Measurements from ENCODE around the gene CELSR1.

The CELSR1 gene

DNA sequence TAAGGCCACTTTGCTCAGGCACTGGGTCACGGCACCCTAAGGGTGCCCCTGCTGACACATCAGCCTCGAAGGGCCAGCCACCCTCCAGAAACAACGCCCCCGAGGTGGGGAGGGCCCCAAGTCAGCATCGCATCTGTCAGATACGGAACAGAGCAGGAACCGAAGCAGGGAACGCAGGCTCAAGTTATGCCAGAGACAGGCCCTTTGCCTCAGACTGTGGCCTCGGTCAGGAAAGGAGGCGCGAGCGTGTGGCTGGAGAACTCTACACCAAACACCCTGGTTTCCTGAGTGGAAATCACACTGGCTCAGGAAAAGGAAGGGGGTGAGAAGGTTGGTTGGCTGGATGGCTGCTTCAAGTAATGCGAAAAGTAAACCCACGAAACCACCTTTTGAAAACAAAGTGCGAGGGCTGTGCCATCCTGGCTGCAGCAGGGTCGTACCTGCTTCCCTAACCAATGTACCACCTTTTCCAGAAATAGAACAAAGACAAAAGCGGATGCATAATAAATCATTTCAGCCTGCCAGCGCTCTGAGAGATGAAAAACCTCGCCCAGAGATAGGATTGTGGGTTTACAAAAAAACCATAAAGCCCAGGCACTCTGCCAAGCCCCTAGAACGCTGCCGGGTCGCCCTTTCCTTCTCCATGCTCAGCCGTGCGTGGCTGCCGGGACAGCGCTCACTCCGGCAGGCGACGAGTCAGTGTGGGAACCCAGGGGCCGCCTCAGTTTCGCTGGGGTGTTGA lies 163.3 kb downstream of the CELSR1 start:
- H3K4me2 ChIP-seq (ENCODE audit: low read depth, low read length), result no peak overlapping the region
- no peaks in the 10 kb centered on the region for H3F3A ChIP-seq (ENCODE audit: insufficient read depth, low read length)
- no peaks in the 10 kb centered on the region for H3K79me2 ChIP-seq (ENCODE audit: low read length)
- no peak overlapping the region for H3K4me3 ChIP-seq (ENCODE audit: low read length)
- no peaks in the 10 kb centered on the region for H4K20me1 ChIP-seq (ENCODE audit: insufficient read depth, low read length)
- TF ChIP-seq EZH2phosphoT487 (IDR thresholded peaks at IDR 0.05; ENCODE audit: low read length), result no peak
- no peak for TF ChIP-seq EZH2 (optimal IDR thresholded peaks at IDR 0.05; ENCODE audit: low read depth, low read length)
- DNase-seq, result no peak
- H3K9ac ChIP-seq (ENCODE audit: low read length), result no peak overlapping the region
- no peaks in the 10 kb centered on the region for H3K9me3 ChIP-seq (replicated peaks; ENCODE audit: insufficient read depth, low read length)
- no peaks in the 10 kb centered on the region for H3K9me2 ChIP-seq (replicated peaks; ENCODE audit: insufficient read depth, low read length)
- no peaks in the 10 kb centered on the region for H3K36me3 ChIP-seq (replicated peaks; ENCODE audit: insufficient read depth, low read length)
- H3K27ac ChIP-seq (ENCODE audit: low read length), result no peak overlapping the region
- no peak overlapping the region for H2AFZ ChIP-seq (ENCODE audit: low read length)
- H3K27me3 ChIP-seq (replicated peaks; ENCODE audit: insufficient read depth, low read length), result peaks cover 31% of the 10 kb centered on the region
- H3K4me1 ChIP-seq (ENCODE audit: low read length), result peaks cover 7% of the 10 kb centered on the region; the same call in 1 of the 2 replicates

DNA sequence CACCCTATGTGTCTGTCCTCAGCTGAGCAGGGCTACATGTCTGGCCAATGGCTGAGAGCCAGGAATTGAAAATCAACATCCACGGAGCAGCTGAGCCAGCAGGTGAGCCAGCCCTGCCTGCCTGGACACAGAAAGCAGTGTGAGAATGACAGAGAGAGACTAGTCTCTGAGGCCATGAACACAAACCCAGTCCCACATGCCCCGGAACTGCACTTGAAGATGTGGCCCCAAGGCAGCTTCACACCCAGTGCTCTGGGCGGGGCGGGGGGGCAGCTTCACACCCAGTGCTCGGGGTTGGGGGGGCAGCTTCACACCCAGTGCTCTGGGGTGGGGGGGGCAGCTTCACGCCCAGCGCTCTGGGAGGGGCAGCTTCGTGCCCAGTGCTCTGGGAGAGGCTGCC lies 164.3 kb downstream of the CELSR1 start:
- no peaks in the 10 kb centered on the region for H3K9me3 ChIP-seq (replicated peaks; ENCODE audit: insufficient read depth, low read length)
- H3K4me2 ChIP-seq (ENCODE audit: low read depth, low read length), result no peak overlapping the region
- H3K27ac ChIP-seq (ENCODE audit: low read length), result no peak overlapping the region
- no peak for DNase-seq
- no peaks in the 10 kb centered on the region for H3F3A ChIP-seq (ENCODE audit: insufficient read depth, low read length)
- peaks cover 7% of the 10 kb centered on the region; the same call in 1 of the 2 replicates for H3K4me1 ChIP-seq (ENCODE audit: low read length)
- no peak for TF ChIP-seq CTCF (IDR thresholded peaks at IDR 0.05; ENCODE audit: low read length)
- TF ChIP-seq EZH2 (optimal IDR thresholded peaks at IDR 0.05; ENCODE audit: low read depth, low read length), result no peak
- no peak for TF ChIP-seq EZH2phosphoT487 (IDR thresholded peaks at IDR 0.05; ENCODE audit: low read length)
- no peak overlapping the region for H3K4me3 ChIP-seq (ENCODE audit: low read length)
- no peaks in the 10 kb centered on the region for H4K20me1 ChIP-seq (ENCODE audit: insufficient read depth, low read length)
- no peak overlapping the region for H3K9ac ChIP-seq (ENCODE audit: low read length)
- peaks cover 22% of the 10 kb centered on the region for H3K27me3 ChIP-seq (replicated peaks; ENCODE audit: insufficient read depth, low read length)
- no peaks in the 10 kb centered on the region for H3K36me3 ChIP-seq (replicated peaks; ENCODE audit: insufficient read depth, low read length)
- no peak overlapping the region for H2AFZ ChIP-seq (ENCODE audit: low read length)
- H3K79me2 ChIP-seq (ENCODE audit: low read length), result no peaks in the 10 kb centered on the region
- no peaks in the 10 kb centered on the region for H3K9me2 ChIP-seq (replicated peaks; ENCODE audit: insufficient read depth, low read length)

- Histone ChIP-seq H3K4me1 (ENCODE audit: low read length) (peaks cover 11% of the 10 kb centered on the region), H4K20me1 (ENCODE audit: insufficient read depth, low read length) (no peaks in the 10 kb centered on the region), H3K36me3 (replicated peaks; ENCODE audit: insufficient read depth, low read length) (no peaks in the 10 kb centered on the region), H3F3A (ENCODE audit: insufficient read depth, low read length) (no peaks in the 10 kb centered on the region), H3K4me2 (ENCODE audit: low read depth, low read length) (no peak overlapping the region), H3K9ac (ENCODE audit: low read length) (no peak overlapping the region), H3K9me3 (replicated peaks; ENCODE audit: insufficient read depth, low read length) (no peaks in the 10 kb centered on the region), H3K9me2 (replicated peaks; ENCODE audit: insufficient read depth, low read length) (no peaks in the 10 kb centered on the region), H3K27me3 (replicated peaks; ENCODE audit: insufficient read depth, low read length) (peaks cover 17% of the 10 kb centered on the region), H2AFZ (ENCODE audit: low read length) (no peak overlapping the region), H3K4me3 (ENCODE audit: low read length) (no peak overlapping the region), H3K79me2 (ENCODE audit: low read length) (no peaks in the 10 kb centered on the region), H3K27ac (ENCODE audit: low read length) (no peak overlapping the region)
- DNase-seq, result no peak
- TF ChIP-seq CTCF (IDR thresholded peaks at IDR 0.05; ENCODE audit: low read length), result no peak
- TF ChIP-seq EZH2 (optimal IDR thresholded peaks at IDR 0.05; ENCODE audit: low read depth, low read length), result no peak
- TF ChIP-seq EZH2phosphoT487 (IDR thresholded peaks at IDR 0.05; ENCODE audit: low read length), result no peak
Measured at GRCh38 chr22:46372686-46373085, 164.7 kb downstream of the CELSR1 start.

DNA sequence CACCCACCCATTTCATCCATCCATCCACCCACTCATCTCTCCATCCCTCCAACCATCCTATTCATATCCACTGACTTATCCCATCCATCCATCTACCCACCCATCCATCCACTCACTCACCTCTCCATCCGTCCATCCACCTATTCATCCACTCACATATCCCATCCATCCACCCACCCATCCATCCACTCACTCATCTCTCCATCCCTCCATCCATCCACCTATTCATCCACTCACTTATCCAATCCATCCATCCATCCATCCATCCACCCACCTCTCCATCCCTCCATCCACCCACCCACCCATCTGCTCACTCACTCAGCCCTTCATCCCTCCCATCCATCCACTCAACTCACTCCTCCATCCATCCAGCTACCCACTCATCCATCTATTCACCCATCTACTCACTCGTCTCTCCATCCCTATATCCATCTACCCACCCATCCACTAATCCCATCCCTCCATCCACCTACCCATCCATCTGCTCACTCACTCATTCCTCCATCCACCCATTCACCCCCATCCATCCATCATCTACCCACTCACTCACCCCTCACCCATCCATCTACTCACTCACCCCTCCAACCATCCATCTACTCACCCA lies 165.7 kb downstream of the CELSR1 start:
- Histone ChIP-seq H3K27me3 (replicated peaks; ENCODE audit: insufficient read depth, low read length) (peaks cover 11% of the 10 kb centered on the region), H3K36me3 (replicated peaks; ENCODE audit: insufficient read depth, low read length) (no peaks in the 10 kb centered on the region), H3K9ac (ENCODE audit: low read length) (no peak overlapping the region), H3K27ac (ENCODE audit: low read length) (no peak overlapping the region), H3K9me2 (replicated peaks; ENCODE audit: insufficient read depth, low read length) (no peaks in the 10 kb centered on the region), H3K4me1 (ENCODE audit: low read length) (peaks cover 20% of the 10 kb centered on the region), H3K79me2 (ENCODE audit: low read length) (no peaks in the 10 kb centered on the region), H2AFZ (ENCODE audit: low read length) (no peak overlapping the region), H3K4me3 (ENCODE audit: low read length) (no peak overlapping the region), H3F3A (ENCODE audit: insufficient read depth, low read length) (peaks cover 4% of the 10 kb centered on the region; the same call in 1 of the 2 replicates), H3K9me3 (replicated peaks; ENCODE audit: insufficient read depth, low read length) (no peaks in the 10 kb centered on the region), H3K4me2 (ENCODE audit: low read depth, low read length) (no peak overlapping the region), H4K20me1 (ENCODE audit: insufficient read depth, low read length) (no peaks in the 10 kb centered on the region)
- no peak for DNase-seq
- no peak for TF ChIP-seq EZH2 (optimal IDR thresholded peaks at IDR 0.05; ENCODE audit: low read depth, low read length)
- TF ChIP-seq CTCF (IDR thresholded peaks at IDR 0.05; ENCODE audit: low read length), result no peak
- TF ChIP-seq EZH2phosphoT487 (IDR thresholded peaks at IDR 0.05; ENCODE audit: low read length), result no peak
